Stomach (tissue), 9 donors: ENCODE data around the gene ETFA. TPM values are rescaled to one million over a fixed set of nuclear protein-coding genes. Genes with fewer than 3 reads are reported as not detected.

ENCODE experiments used
- DNase-seq, 2 donors: peaks; one replicate each; pipeline versions ENCODE4 v3.0.0 to v3.0.0-alpha.2; 2013 to 2019
- H3K27ac ChIP-seq, 5 donors: fragments of 200-600 bp in 4 of 5; sonication (generic) in 4 of 5; one replicate each; pipeline ENCODE4 v1.5.1; 2013 to 2019; ENCODE audit warnings: mild to moderate bottlenecking in 1 of 5, moderate library complexity in 1 of 5
- H3K27me3 ChIP-seq, 3 donors: fragments of 200-600 bp; sonication (generic); one replicate each; pipeline ENCODE4 v1.5.1; 2017 to 2019; ENCODE audit warnings: mixed run types in 1 of 3
- H3K36me3 ChIP-seq, 4 donors: fragments of 200-600 bp; sonication (generic); 1 replicate in 3 of 4; 2 replicates in 1 of 4; pipeline ENCODE4 v1.5.1; 2016 to 2019
- H3K4me1 ChIP-seq, 4 donors: fragments of 200-600 bp; sonication (generic); one replicate each; pipeline ENCODE4 v1.5.1; 2016 to 2019
- H3K4me3 ChIP-seq, 4 donors: fragments of 200-600 bp; sonication (generic) in 3 of 4; one replicate each; pipeline ENCODE4 v1.5.1; 2016 to 2019; ENCODE audit warnings: mild to moderate bottlenecking in 1 of 4
- H3K9me3 ChIP-seq, 4 donors: fragments of 200-600 bp; sonication (generic); one replicate each; pipeline ENCODE4 v1.5.1; 2016 to 2019
- CTCF ChIP-seq, 7 experiments: fragments of 450-650 bp in 4 of 7; fragments of 200-600 bp in 3 of 7; sonication (generic) in 3 of 7; IDR thresholded peaks; one replicate each; pipeline ENCODE4 v1.5.1; 2016 to 2019; ENCODE audit warnings: antibody characterized with exemption in 7 of 7, control low read depth in 2 of 7, mild to moderate bottlenecking in 1 of 7
- EP300 ChIP-seq: sonication (generic); formaldehyde crosslinking; IDR thresholded peaks from one replicate; pipeline ENCODE4 v1.6.1; 2017; ENCODE audit warnings: antibody characterized with exemption
- POLR2A ChIP-seq, 4 donors: fragments of 450-650 bp; IDR thresholded peaks; one replicate each; pipeline ENCODE4 v1.6.1; 2016; ENCODE audit warnings: antibody characterized with exemption in 4 of 4, control low read depth in 2 of 4, mild to moderate bottlenecking in 1 of 4, moderate library complexity in 1 of 4
- POLR2AphosphoS5 ChIP-seq, 3 donors: sonication (generic); formaldehyde crosslinking; IDR thresholded peaks; one replicate each; pipeline ENCODE4 v1.6.1; 2016; ENCODE audit warnings: antibody characterized with exemption in 3 of 3
- WGBS, 5 donors: extraction: QIAGEN DNeasy Blood & Tissue Kit in 3 of 5; methylation state at CpG; one replicate each; pipeline versions ENCODE4 v1.1.5 to v1.1.7; 2013 to 2018; 5-methylcytosine and 5-hydroxymethylcytosine counted together
- intact Hi-C: fragments of 100-400 bp; cut with DNase I; formaldehyde crosslinking; loops from one replicate; pipeline ENCODE4 v1.15.1; 2023; ENCODE audit warnings: low total_unique reads
- polyA plus RNA-seq, 3 donors: library from polyadenylated mRNA; stranded (reverse); fragments of 200-250 nt; gene quantifications; one replicate each; pipeline ENCODE4 v1.2.3, GENCODE V29; 2013
- total RNA-seq, 5 donors: library from RNA; depleted of rRNA; stranded (reverse); fragments of >200 nt; gene quantifications; one replicate each; pipeline versions ENCODE4 v1.1.0 to v1.2.3, GENCODE V29; 2014 to 2016
- donor health status: healthy with polysubstance abuse.
- donor health status: Bipolar disorder and iron deficiency.
- donor health status: healthy.

The ETFA gene
- total and polyA plus RNA-seq, 8 donors: 68.2 to 304 (median 109) TPM

GRCh38 chr15:76337059-76337695 lies 25.9 kb upstream of the ETFA start:
- intact Hi-C loops: loop anchor here (10.0 kb wide), 1 partner anchor 142 kb away; no protein-coding TSS in a partner anchor
- DNase-seq: peak in 1 of 2 donors; percentile 62
- no peaks in the 10 kb centered on the region for H3K36me3 ChIP-seq
- H3K4me3 ChIP-seq: peak overlapping the region; percentile 42 to 63 (median 48)
- H3K27ac ChIP-seq: peak overlapping the region; percentile 62 to 80 (median 74)
- 6 to 11% (median 7%) methylated on average over 25 of the region's 25 CpGs for WGBS, 5 donors
- peaks cover 19 to 95% (median 84%) of the 10 kb centered on the region in 3 donors for H3K27me3 ChIP-seq
- H3K9me3 ChIP-seq: no peaks in the 10 kb centered on the region
- TF ChIP-seq POLR2AphosphoS5 (IDR thresholded peaks at IDR 0.05): no peak
- no peak for TF ChIP-seq CTCF (IDR thresholded peaks at IDR 0.05)
- no peak for TF ChIP-seq EP300
- no peak for TF ChIP-seq POLR2A (IDR thresholded peaks at IDR 0.05)
- peaks cover 45 to 73% (median 64%) of the 10 kb centered on the region in 4 donors for H3K4me1 ChIP-seq

GRCh38 chr15:76336254-76337058 lies 25.2 kb upstream of the ETFA start, which contains the start of gene ISL2:
Gene ISL2, plus strand, starts transcription at chr15:76336773. Its CDS starts 111 bp downstream, at chr15:76336884.
- peak within 1 kb of the TSS; percentile 42 to 63 (median 48) for H3K4me3 ChIP-seq

GRCh38 chr15:76335307-76336253 lies 24.3 kb upstream of the ETFA start:
- Histone ChIP-seq H3K9me3 (no peaks in the 10 kb centered on the region), H3K36me3 (no peaks in the 10 kb centered on the region), H3K4me1 (peaks cover 29 to 57% (median 48%) of the 10 kb centered on the region in 4 donors), H3K4me3 (peak overlapping the region; percentile 42 to 63 (median 48)), H3K27ac (peak overlapping the region; percentile 53 to 80 (median 74)), H3K27me3 (peaks cover 10 to 79% (median 68%) of the 10 kb centered on the region in 3 donors)
- DNase-seq: peak in 1 of 2 donors; percentile 74
- TF ChIP-seq EP300 (no peak), POLR2A (IDR thresholded peaks at IDR 0.05) (no peak), POLR2AphosphoS5 (IDR thresholded peaks at IDR 0.05) (no peak), CTCF (IDR thresholded peaks at IDR 0.05) (no peak)
- intact Hi-C loops: loop anchor here (10.0 kb wide), 1 partner anchor 141 kb away; no protein-coding TSS in a partner anchor
- 9 to 16% (median 12%) methylated on average over 26 to 39 of the region's 39 CpGs for WGBS, 5 donors

More at GRCh38 chr15:76336254-76337058, 25.2 kb upstream of the ETFA start, which contains the start of gene ISL2:
- peak; percentile 67 to 95 for DNase-seq
- H3K4me1 ChIP-seq: peaks cover 37 to 66% (median 56%) of the 10 kb centered on the region in 4 donors
- H3K27me3 ChIP-seq: peaks cover 15 to 88% (median 77%) of the 10 kb centered on the region in 3 donors
- WGBS, 5 donors: 3 to 10% (median 6%) methylated on average over 31 to 40 of the region's 40 CpGs
- intact Hi-C loops: loop anchor here (10.0 kb wide), 1 partner anchor 142 kb away; no protein-coding TSS in a partner anchor
- no peaks in the 10 kb centered on the region for H3K9me3 ChIP-seq
- no peaks in the 10 kb centered on the region for H3K36me3 ChIP-seq
- H3K27ac ChIP-seq: peak within 1 kb of the TSS; percentile 62 to 80 (median 74)
- peak; percentile 7 to 25 (median 22) for TF ChIP-seq POLR2AphosphoS5 (IDR thresholded peaks at IDR 0.05)
- TF ChIP-seq POLR2A (IDR thresholded peaks at IDR 0.05): no peak
